Heart left ventricle (tissue), 16 donors: ENCODE data around the gene DZIP1L. TPM values are rescaled to one million over a fixed set of nuclear protein-coding genes. Genes with fewer than 3 reads are reported as not detected.

Experiments
- ATAC-seq, 4 donors: fragments of 200-7000 bp; cut with Tn5 transposase; one replicate each; pipeline ENCODE4 v1.9.1; 2020 to 2022; ENCODE audit warnings: moderate library complexity in 4 of 4, mild to moderate bottlenecking in 3 of 4, moderate number of reproducible peaks in 1 of 4
- DNase-seq, 5 donors: peaks; one replicate each; pipeline ENCODE4 v3.0.0-alpha.2; 2020
- H3K27ac ChIP-seq, 12 donors: fragments of 200-600 bp; sonication (generic) in 4 of 12; one replicate each; pipeline versions ENCODE4 v1.5.0 to v1.8.0; 2016 to 2022; ENCODE audit warnings: mild to moderate bottlenecking in 2 of 12
- H3K27me3 ChIP-seq, 9 donors: fragments of 200-600 bp; sonication (generic) in 2 of 9; one replicate each; pipeline versions ENCODE4 v1.5.1 to v1.8.0; 2016 to 2022; ENCODE audit warnings: mild to moderate bottlenecking in 3 of 9
- H3K36me3 ChIP-seq, 9 donors: fragments of 200-600 bp; sonication (generic) in 2 of 9; one replicate each; pipeline versions ENCODE4 v1.5.0 to v1.8.0; 2018 to 2022; ENCODE audit warnings: mild to moderate bottlenecking in 2 of 9
- H3K4me1 ChIP-seq, 12 donors: fragments of 200-600 bp; sonication (generic) in 4 of 12; one replicate each; pipeline versions ENCODE4 v1.5.0 to v1.8.0; 2016 to 2022; ENCODE audit warnings: mild to moderate bottlenecking in 3 of 12
- H3K4me3 ChIP-seq, 12 donors: fragments of 200-600 bp; sonication (generic) in 4 of 12; one replicate each; pipeline versions ENCODE4 v1.5.0 to v1.8.0; 2017 to 2022; ENCODE audit warnings: mild to moderate bottlenecking in 9 of 12, moderate library complexity in 4 of 12
- H3K9me3 ChIP-seq, 12 donors: fragments of 200-600 bp; sonication (generic) in 4 of 12; one replicate each; pipeline versions ENCODE4 v1.5.0 to v1.8.0; 2016 to 2022; ENCODE audit warnings: mild to moderate bottlenecking in 1 of 12
- CTCF ChIP-seq, 12 donors: fragments of 200-600 bp; sonication (generic) in 4 of 12; IDR thresholded peaks; one replicate each; pipeline versions ENCODE4 v1.5.0 to v1.8.0; 2018 to 2022; ENCODE audit warnings: antibody characterized with exemption in 12 of 12, mild to moderate bottlenecking in 5 of 12
- POLR2A ChIP-seq, 2 donors: fragments of 450-650 bp; IDR thresholded peaks; one replicate each; pipeline ENCODE4 v1.6.1; 2017; ENCODE audit warnings: antibody characterized with exemption in 2 of 2, mild to moderate bottlenecking in 2 of 2, moderate library complexity in 2 of 2
- WGBS, 4 donors: extraction: QIAGEN DNeasy Blood & Tissue Kit in 2 of 4; methylation state at CpG; one replicate each; pipeline versions ENCODE4 v1.1.5 to v1.1.7; 2013 to 2018; 5-methylcytosine and 5-hydroxymethylcytosine counted together
- intact Hi-C, 10 donors: fragments of 100-400 bp; cut with DNase I; formaldehyde crosslinking; loops; one replicate each; pipeline versions ENCODE4 v1.11.1 to v1.14.2; 2022
- polyA plus RNA-seq, 2 donors: library from polyadenylated mRNA; stranded (reverse); fragments of 200-250 nt; gene quantifications; one replicate each; pipeline ENCODE4 v1.2.3, GENCODE V29; 2013
- total RNA-seq, 9 donors: library from RNA; depleted of rRNA in 2 of 9; stranded (reverse); fragments of >200 nt in 2 of 9; fragmentation: NEBNext Ultra II Directional in 3 of 9; extraction: Animal tissue kit (Norgen Biotek cat#: 25700) in 3 of 9; gene quantifications; one replicate each; pipeline versions ENCODE4 v1.1.0 to v1.2.4, GENCODE V29; 2016 to 2023
- donor health status: ischemic (EF 13 %, LVEDD 7.1; RV severe dilation, severe dysfunction).
- donor health status: healthy with polysubstance abuse.
- donor health status: DM: no; HTN: yes; CAD: no.
- donor health status: DM: no; HTN: no; CAD: no.
- donor health status: ischemic (EF 25% LVEDD 6.9; RV normal size, moderate dysfunction).
- donor health status: ischemic (EF 25% LVEDD 5.7; RV mildly dilated, moderate dysfunction).
- donor health status: healthy.
- donor health status: DM: yes; HTN: yes; CAD: no.
- donor health status: ischemic (EF 35%, LVEDD 5.7; RV mildly dilated, moderate dysfunction).
- donor health status: nonischemic (EF 11% LVEDD 7.7; RV severe dilation, severe dysfunction).
- donor health status: DM: yes; HTN: yes; CAD: no.
- donor health status: PGD.
- donor health status: ischemic (EF 29% LVEDD 5.4; RV normal size, mild dysfunction).
- donor health status: nonischemic (EF 23%, LVEDD 6.1; RV moderate dilation, normal function).

Gene DZIP1L
- total and polyA plus RNA-seq, 11 donors: 1.6 to 7.6 (median 3.6) TPM

DNA sequence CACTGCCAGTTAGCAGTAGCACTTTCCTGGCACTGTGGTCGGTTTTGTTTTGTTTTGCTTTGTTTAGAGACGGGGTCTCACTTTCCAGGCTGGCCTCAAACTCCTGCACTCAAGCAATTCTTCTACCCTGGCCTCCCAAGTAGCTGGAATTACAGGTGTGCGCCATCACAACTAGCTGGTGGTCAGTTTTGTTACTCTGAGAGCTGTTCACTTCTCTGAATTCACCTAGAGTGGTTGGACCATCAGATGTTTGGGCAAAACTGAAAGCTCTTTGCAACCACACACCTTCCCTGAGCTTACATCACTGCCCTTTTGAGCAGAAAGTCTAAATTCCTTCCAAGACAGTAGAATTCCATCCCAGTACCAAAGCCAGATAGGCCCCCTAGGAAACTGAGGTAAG, 82.8 kb downstream of the DZIP1L start:
- H3K4me1 ChIP-seq: no peaks in the 10 kb centered on the region
- H3K27me3 ChIP-seq: no peaks in the 10 kb centered on the region
- H3K27ac ChIP-seq: no peak overlapping the region
- DNase-seq: no peak
- no peaks in the 10 kb centered on the region for H3K9me3 ChIP-seq
- H3K36me3 ChIP-seq: peaks cover 0 to 4% (median 0%) of the 10 kb centered on the region in 9 donors
- no peak overlapping the region for H3K4me3 ChIP-seq
- TF ChIP-seq POLR2A (IDR thresholded peaks at IDR 0.05): no peak
- no peak for TF ChIP-seq CTCF (IDR thresholded peaks at IDR 0.05)
- intact Hi-C loops: no loop called here
- WGBS, 4 donors: 94 to 97% (median 96%) methylated on average over 3 of the region's 3 CpGs
- ATAC-seq: no peak

- no peak overlapping the region for H3K4me3 ChIP-seq
- DNase-seq (no peak), ATAC-seq (no peak)
- H3K9me3 ChIP-seq: no peaks in the 10 kb centered on the region
- no peak for TF ChIP-seq POLR2A (IDR thresholded peaks at IDR 0.05)
- TF ChIP-seq CTCF (IDR thresholded peaks at IDR 0.05): no peak
- WGBS, 4 donors: 78 to 99% (median 95%) methylated on average over 3 of the region's 3 CpGs
- no peaks in the 10 kb centered on the region for H3K4me1 ChIP-seq
- no peak overlapping the region for H3K27ac ChIP-seq
- intact Hi-C loops: no loop called here
- H3K27me3 ChIP-seq: no peaks in the 10 kb centered on the region
- peaks cover 0 to 4% (median 0%) of the 10 kb centered on the region in 9 donors for H3K36me3 ChIP-seq
Measured at GRCh38 chr3:138031536-138031935, 83.9 kb downstream of the DZIP1L start.

DNA sequence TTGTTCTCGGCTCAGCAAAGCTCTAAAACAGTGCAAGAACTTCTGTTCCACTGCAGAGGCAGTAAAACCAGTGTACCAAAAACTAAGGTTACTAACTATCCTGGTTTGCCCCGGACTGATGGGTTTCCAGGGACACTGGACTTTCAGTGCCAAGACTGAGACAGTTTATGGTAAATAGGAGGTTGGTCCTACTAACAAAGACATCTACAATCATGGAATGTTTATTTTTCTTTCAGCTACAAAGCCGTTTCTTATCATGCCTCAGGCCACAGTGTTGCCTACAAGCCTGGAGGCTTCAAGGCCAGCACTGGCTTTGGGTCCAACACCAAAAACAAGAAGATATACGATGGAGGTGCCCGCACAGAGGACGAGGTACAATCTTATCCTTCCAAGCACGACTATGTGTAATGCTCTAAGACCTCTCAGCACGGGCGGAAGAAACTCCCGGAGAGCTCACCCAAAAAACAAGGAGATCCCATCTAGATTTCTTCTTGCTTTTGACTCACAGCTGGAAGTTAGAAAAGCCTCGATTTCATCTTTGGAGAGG, 84.6 kb downstream of the DZIP1L start:
- H3K36me3 ChIP-seq: peaks cover 0 to 4% (median 0%) of the 10 kb centered on the region in 9 donors
- no peak for ATAC-seq
- no peaks in the 10 kb centered on the region for H3K27me3 ChIP-seq
- DNase-seq: no peak
- no peaks in the 10 kb centered on the region for H3K4me1 ChIP-seq
- H3K9me3 ChIP-seq: no peaks in the 10 kb centered on the region
- 86 to 92% (median 89%) methylated on average over 11 of the region's 11 CpGs for WGBS, 4 donors
- intact Hi-C loops: no loop called here
- TF ChIP-seq CTCF (IDR thresholded peaks at IDR 0.05) (no peak), POLR2A (IDR thresholded peaks at IDR 0.05) (no peak)
- H3K27ac ChIP-seq: no peak overlapping the region
- H3K4me3 ChIP-seq: no peak overlapping the region

GRCh38 chr3:138027821-138028220, 87.6 kb downstream of the DZIP1L start:
- intact Hi-C loops: no loop called here
- H3K36me3 ChIP-seq: peaks cover 0 to 4% (median 0%) of the 10 kb centered on the region in 9 donors
- no peaks in the 10 kb centered on the region for H3K9me3 ChIP-seq
- H3K27ac ChIP-seq: no peak overlapping the region
- DNase-seq (no peak), ATAC-seq (no peak)
- TF ChIP-seq POLR2A (IDR thresholded peaks at IDR 0.05) (no peak), CTCF (IDR thresholded peaks at IDR 0.05) (no peak)
- no peaks in the 10 kb centered on the region for H3K4me1 ChIP-seq
- no peaks in the 10 kb centered on the region for H3K27me3 ChIP-seq
- WGBS, 4 donors: 92 to 98% (median 94%) methylated on average over 5 of the region's 5 CpGs
- no peak overlapping the region for H3K4me3 ChIP-seq
